Measurements from ENCODE around the gene CR1. TPM values are rescaled to one million over a fixed set of nuclear protein-coding genes. Genes with fewer than 3 reads are reported as not detected.
"Not testable (repeated sequence)": the region's sequence is repeated elsewhere in the genome, so short reads cannot be mapped to it uniquely, and the experiment has no call there.

The CR1 gene
- total RNA-seq, 1 experiment from 2014 or later: 0.13 TPM

DNA sequence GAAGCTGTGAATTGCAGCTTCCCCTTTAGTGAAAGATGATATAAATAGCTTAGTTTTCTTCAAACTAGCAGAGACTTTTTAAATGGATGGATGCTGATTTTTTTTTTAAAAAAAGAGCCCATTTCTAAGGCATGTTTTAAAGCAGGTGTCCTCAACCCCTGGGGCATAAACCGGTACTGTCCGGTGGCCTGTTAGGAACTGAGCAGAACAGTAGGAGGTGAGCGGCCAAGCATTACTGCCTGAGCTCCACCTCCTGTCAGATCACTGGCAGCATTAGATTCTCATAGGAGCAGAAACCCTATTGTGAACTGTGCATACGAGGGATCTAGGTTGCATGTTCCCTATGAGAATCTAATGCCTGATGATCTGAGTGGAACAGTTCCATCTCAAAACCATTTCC is 180.2 kb downstream of the CR1 start:
- ATAC-seq: no peak
- Mint-ChIP-seq H3K4me1 (peaks cover 14% of the 10 kb centered on the region), H3K27ac (no peak overlapping the region), H3K36me3 (peaks cover 23% of the 10 kb centered on the region), H3K9me3 (peaks cover 12% of the 10 kb centered on the region), H3K27me3 (ENCODE audit: low read depth) (no peaks in the 10 kb centered on the region), H3K4me3 (no peak overlapping the region)
- DNase-seq (ENCODE audit: low spot score): no peak
- TF ChIP-seq, protein P1, sequence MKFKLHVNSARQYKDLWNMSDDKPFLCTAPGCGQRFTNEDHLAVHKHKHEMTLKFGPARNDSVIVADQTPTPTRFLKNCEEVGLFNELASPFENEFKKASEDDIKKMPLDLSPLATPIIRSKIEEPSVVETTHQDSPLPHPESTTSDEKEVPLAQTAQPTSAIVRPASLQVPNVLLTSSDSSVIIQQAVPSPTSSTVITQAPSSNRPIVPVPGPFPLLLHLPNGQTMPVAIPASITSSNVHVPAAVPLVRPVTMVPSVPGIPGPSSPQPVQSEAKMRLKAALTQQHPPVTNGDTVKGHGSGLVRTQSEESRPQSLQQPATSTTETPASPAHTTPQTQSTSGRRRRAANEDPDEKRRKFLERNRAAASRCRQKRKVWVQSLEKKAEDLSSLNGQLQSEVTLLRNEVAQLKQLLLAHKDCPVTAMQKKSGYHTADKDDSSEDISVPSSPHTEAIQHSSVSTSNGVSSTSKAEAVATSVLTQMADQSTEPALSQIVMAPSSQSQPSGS (CRISPR knock-in tag; IDR thresholded peaks at IDR 0.05; ENCODE audit: borderline replicate concordance, low read depth): no peak
- no peak for TF ChIP-seq TCF7 (CRISPR knock-in tag; IDR thresholded peaks at IDR 0.05; ENCODE audit: low read depth)
- no peak for TF ChIP-seq ELF4 (CRISPR knock-in tag; IDR thresholded peaks at IDR 0.05; ENCODE audit: low read depth)
- TF ChIP-seq, protein P2, sequence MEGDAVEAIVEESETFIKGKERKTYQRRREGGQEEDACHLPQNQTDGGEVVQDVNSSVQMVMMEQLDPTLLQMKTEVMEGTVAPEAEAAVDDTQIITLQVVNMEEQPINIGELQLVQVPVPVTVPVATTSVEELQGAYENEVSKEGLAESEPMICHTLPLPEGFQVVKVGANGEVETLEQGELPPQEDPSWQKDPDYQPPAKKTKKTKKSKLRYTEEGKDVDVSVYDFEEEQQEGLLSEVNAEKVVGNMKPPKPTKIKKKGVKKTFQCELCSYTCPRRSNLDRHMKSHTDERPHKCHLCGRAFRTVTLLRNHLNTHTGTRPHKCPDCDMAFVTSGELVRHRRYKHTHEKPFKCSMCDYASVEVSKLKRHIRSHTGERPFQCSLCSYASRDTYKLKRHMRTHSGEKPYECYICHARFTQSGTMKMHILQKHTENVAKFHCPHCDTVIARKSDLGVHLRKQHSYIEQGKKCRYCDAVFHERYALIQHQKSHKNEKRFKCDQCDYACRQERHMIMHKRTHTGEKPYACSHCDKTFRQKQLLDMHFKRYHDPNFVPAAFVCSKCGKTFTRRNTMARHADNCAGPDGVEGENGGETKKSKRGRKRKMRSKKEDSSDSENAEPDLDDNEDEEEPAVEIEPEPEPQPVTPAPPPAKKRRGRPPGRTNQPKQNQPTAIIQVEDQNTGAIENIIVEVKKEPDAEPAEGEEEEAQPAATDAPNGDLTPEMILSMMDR (IDR thresholded peaks at IDR 0.05): no peak
- no peak for TF ChIP-seq SMAD4 (CRISPR knock-in tag; IDR thresholded peaks at IDR 0.05)
- no peak for TF ChIP-seq RORB (CRISPR knock-in tag; IDR thresholded peaks at IDR 0.05)
- TF ChIP-seq ZNF263 (CRISPR knock-in tag; IDR thresholded peaks at IDR 0.05; ENCODE audit: low read depth): no peak
- TF ChIP-seq, protein P3, sequence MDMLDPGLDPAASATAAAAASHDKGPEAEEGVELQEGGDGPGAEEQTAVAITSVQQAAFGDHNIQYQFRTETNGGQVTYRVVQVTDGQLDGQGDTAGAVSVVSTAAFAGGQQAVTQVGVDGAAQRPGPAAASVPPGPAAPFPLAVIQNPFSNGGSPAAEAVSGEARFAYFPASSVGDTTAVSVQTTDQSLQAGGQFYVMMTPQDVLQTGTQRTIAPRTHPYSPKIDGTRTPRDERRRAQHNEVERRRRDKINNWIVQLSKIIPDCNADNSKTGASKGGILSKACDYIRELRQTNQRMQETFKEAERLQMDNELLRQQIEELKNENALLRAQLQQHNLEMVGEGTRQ (CRISPR knock-in tag; IDR thresholded peaks at IDR 0.05): no peak
- TF ChIP-seq, protein P4, sequence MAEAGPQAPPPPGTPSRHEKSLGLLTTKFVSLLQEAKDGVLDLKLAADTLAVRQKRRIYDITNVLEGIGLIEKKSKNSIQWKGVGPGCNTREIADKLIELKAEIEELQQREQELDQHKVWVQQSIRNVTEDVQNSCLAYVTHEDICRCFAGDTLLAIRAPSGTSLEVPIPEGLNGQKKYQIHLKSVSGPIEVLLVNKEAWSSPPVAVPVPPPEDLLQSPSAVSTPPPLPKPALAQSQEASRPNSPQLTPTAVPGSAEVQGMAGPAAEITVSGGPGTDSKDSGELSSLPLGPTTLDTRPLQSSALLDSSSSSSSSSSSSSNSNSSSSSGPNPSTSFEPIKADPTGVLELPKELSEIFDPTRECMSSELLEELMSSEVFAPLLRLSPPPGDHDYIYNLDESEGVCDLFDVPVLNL (CRISPR knock-in tag; IDR thresholded peaks at IDR 0.05; ENCODE audit: borderline replicate concordance, low read depth): no peak
- no peak for TF ChIP-seq NFE2L1 (CRISPR knock-in tag; IDR thresholded peaks at IDR 0.05)
- TF ChIP-seq, protein P5, sequence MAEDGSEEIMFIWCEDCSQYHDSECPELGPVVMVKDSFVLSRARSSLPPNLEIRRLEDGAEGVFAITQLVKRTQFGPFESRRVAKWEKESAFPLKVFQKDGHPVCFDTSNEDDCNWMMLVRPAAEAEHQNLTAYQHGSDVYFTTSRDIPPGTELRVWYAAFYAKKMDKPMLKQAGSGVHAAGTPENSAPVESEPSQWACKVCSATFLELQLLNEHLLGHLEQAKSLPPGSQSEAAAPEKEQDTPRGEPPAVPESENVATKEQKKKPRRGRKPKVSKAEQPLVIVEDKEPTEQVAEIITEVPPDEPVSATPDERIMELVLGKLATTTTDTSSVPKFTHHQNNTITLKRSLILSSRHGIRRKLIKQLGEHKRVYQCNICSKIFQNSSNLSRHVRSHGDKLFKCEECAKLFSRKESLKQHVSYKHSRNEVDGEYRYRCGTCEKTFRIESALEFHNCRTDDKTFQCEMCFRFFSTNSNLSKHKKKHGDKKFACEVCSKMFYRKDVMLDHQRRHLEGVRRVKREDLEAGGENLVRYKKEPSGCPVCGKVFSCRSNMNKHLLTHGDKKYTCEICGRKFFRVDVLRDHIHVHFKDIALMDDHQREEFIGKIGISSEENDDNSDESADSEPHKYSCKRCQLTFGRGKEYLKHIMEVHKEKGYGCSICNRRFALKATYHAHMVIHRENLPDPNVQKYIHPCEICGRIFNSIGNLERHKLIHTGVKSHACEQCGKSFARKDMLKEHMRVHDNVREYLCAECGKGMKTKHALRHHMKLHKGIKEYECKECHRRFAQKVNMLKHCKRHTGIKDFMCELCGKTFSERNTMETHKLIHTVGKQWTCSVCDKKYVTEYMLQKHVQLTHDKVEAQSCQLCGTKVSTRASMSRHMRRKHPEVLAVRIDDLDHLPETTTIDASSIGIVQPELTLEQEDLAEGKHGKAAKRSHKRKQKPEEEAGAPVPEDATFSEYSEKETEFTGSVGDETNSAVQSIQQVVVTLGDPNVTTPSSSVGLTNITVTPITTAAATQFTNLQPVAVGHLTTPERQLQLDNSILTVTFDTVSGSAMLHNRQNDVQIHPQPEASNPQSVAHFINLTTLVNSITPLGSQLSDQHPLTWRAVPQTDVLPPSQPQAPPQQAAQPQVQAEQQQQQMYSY (CRISPR knock-in tag; IDR thresholded peaks at IDR 0.05): no peak
- no peak for TF ChIP-seq ZNF121 (CRISPR knock-in tag; IDR thresholded peaks at IDR 0.05)
- no peak for TF ChIP-seq ZNF232 (CRISPR knock-in tag; IDR thresholded peaks at IDR 0.05)
- TF ChIP-seq TEAD1 (CRISPR knock-in tag; IDR thresholded peaks at IDR 0.05): no peak
- no peak for TF ChIP-seq FOXJ3 (CRISPR knock-in tag; IDR thresholded peaks at IDR 0.05; ENCODE audit: borderline replicate concordance)
- TF ChIP-seq GRHL2 (CRISPR knock-in tag; IDR thresholded peaks at IDR 0.05; ENCODE audit: insufficient replicate concordance, severe bottlenecking): no peak
- TF ChIP-seq, protein P6, sequence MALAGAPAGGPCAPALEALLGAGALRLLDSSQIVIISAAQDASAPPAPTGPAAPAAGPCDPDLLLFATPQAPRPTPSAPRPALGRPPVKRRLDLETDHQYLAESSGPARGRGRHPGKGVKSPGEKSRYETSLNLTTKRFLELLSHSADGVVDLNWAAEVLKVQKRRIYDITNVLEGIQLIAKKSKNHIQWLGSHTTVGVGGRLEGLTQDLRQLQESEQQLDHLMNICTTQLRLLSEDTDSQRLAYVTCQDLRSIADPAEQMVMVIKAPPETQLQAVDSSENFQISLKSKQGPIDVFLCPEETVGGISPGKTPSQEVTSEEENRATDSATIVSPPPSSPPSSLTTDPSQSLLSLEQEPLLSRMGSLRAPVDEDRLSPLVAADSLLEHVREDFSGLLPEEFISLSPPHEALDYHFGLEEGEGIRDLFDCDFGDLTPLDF (CRISPR knock-in tag; IDR thresholded peaks at IDR 0.05): no peak
- ChIA-PET CTCF (interaction anchor here (1.4 kb wide), 1 partner anchor 23 kb away, joined by 6 read pairs; no protein-coding TSS in a partner anchor), POLR2A (no interaction called here)

DNA sequence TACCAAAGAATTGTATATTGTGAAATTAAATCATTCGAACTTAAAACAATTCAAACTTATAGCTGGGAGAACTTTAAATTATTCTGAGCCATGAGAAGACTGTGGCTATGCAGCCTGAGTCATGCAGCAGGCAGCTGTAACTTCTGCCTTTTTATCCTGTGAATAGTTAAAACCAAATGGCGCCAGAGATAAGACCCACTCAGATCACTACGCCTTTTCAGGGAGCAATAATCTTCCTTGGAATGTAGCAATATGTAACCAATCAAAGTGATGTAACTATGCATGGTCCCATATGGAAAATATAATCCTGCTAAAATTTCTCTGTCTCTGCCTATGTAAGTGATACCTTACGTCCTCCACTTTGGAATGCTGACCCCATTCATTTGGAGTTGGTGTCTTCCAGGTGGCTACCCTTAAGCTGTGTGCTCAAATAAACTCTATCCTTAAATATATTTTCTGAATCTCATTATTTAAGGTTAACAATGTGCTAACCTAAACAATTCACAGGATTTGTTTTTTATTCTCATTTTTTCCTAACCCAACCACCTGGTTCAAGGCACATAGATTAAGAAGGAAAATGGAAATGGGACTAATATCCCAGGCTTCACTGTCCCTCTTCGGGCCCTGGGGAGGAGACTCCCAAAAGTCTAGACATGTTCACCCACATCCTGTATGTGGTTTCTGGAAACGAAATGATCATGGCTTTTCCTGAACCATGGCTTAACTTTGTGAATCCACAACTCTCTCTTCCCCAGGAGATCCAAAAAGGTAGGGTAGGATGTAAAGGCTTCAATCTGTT is 184.8 kb downstream of the CR1 start:
- POLR2A ChIA-PET; CTCF ChIA-PET; H3K27me3 Mint-ChIP-seq (ENCODE audit: low read depth); H3K27ac Mint-ChIP-seq; ATAC-seq; DNase-seq (ENCODE audit: low spot score); H3K4me1 Mint-ChIP-seq; H3K4me3 Mint-ChIP-seq: not testable (repeated sequence)
- Mint-ChIP-seq H3K36me3 (peaks cover 20% of the 10 kb centered on the region), H3K9me3 (peaks cover 11% of the 10 kb centered on the region)

DNA sequence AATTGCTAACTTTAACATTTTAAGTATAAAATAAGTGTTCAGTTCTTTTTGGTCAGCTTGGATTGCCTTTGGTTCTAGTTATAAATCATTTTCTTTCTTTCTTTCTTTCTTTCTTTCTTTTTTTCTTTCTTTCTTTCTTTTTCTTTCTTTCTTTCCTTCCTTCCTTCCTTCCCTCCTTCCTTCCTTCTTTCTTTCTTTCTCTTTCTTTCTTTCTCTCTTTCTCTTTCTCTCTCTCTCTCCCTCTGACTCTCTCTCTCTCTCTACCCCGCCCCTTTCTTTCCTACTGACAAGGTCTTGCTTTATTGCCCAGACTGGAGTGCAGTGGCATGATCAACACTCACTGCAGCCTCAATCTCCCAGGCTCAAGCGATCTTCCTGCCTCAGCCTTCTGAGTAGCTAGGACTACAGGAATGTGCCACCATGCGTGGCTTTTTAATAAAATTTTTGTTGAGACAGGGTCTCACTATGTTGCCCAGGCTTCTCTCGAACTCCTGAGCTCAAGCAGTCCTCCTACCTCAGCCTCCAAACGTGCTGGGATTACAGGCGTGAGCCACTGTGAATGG is 187.0 kb downstream of the CR1 start:
- CTCF ChIA-PET; ATAC-seq; H3K4me3 Mint-ChIP-seq; POLR2A ChIA-PET; DNase-seq (ENCODE audit: low spot score); H3K9me3 Mint-ChIP-seq; H3K27me3 Mint-ChIP-seq (ENCODE audit: low read depth); H3K27ac Mint-ChIP-seq; H3K4me1 Mint-ChIP-seq: not testable (repeated sequence)
- peaks cover 12% of the 10 kb centered on the region for H3K36me3 Mint-ChIP-seq

DNA sequence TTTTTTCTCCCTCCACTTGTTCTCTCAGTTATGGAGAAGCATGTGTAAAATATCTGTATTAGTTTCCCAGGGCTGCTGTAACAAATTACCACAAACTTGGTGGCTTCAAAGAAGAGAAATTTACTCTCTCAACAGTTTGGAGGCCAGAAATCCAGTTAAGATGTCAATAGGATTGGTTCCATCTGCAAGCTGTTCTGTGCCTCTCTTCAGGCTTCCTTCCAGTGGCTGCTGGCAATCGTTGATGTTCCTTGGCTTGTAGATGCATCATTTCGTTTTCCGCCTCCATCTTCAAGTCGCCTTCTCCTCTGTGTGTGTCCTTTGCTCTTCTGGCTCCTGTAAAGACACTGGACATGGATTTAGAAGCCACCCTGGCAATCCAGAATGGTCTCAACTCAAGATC is 194.6 kb downstream of the CR1 start:
- H3K36me3 Mint-ChIP-seq; ATAC-seq; H3K4me1 Mint-ChIP-seq; H3K27me3 Mint-ChIP-seq (ENCODE audit: low read depth); DNase-seq (ENCODE audit: low spot score); H3K4me3 Mint-ChIP-seq; H3K9me3 Mint-ChIP-seq; CTCF ChIA-PET; POLR2A ChIA-PET; H3K27ac Mint-ChIP-seq: not testable (repeated sequence)

All from WTC11 (cell line).